AG09309 (cell line): ENCODE measurements around the gene RIN3.
A peak's percentile ranks its signal among the peaks of the same experiment; 100 is the strongest.

ENCODE experiments used
- DNase-seq: peaks from one replicate; pipeline ENCODE4 v3.0.0-alpha.2; 2010; ENCODE audit warnings: low read depth
- H3K4me3 ChIP-seq: 2 replicates; pipeline ENCODE4 v1.5.1; 2011; ENCODE audit warnings: mild to moderate bottlenecking, low read depth, low read length, moderate library complexity; ENCODE audit not compliant: control insufficient read depth
- TF ChIP-seq, protein P1 (sequence below): IDR thresholded peaks from 2 replicates; pipeline ENCODE4 v1.5.1; 2011; ENCODE audit warnings: mild to moderate bottlenecking, low read depth, low read length, inconsistent platforms; ENCODE audit not compliant: insufficient read depth, control insufficient read depth; ENCODE audit errors: missing control alignments

RIN3 gene

DNA sequence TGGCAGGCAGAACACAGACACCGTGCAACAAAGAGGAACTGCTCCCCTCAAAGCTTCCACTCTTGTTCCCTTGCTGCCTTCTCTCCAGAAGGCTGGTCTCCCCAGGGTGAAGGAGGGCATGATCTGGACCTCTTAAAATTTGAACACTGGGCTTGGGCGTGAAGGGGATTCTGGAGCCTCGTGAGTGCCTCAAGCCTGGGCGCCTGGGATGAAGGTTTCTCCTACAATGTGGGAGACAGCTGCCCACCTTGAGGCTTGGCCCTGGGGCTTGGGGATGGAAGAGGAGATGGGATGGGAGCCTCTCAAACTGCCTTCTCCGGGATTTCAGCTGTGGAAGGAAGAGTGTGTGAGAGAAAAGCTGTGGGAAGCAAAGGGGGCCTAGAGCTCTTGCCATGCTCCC is 7.8 kb upstream of the RIN3 start:
- DNase-seq, result no peak
- TF ChIP-seq, protein P1, sequence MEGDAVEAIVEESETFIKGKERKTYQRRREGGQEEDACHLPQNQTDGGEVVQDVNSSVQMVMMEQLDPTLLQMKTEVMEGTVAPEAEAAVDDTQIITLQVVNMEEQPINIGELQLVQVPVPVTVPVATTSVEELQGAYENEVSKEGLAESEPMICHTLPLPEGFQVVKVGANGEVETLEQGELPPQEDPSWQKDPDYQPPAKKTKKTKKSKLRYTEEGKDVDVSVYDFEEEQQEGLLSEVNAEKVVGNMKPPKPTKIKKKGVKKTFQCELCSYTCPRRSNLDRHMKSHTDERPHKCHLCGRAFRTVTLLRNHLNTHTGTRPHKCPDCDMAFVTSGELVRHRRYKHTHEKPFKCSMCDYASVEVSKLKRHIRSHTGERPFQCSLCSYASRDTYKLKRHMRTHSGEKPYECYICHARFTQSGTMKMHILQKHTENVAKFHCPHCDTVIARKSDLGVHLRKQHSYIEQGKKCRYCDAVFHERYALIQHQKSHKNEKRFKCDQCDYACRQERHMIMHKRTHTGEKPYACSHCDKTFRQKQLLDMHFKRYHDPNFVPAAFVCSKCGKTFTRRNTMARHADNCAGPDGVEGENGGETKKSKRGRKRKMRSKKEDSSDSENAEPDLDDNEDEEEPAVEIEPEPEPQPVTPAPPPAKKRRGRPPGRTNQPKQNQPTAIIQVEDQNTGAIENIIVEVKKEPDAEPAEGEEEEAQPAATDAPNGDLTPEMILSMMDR, result no peak

DNA sequence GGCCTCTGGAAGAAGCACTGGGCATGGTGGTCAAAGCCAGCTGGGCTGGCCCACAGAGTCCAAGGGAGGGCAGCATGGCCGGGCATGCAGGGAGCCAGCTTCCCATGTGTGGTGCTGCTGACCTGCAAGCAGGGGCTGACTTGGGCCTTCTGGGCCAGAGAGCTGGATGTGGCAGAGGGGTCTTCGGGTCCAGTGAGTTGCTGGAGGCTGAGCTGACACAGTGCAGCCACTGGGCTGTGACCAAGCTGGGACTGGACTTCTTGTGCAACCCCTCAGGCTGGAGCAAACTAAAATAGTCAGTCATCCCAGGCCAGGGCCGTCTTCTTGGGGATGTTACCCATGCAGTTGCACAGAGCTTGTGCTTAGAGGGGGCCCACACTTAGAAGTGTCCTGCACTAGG is 7.3 kb upstream of the RIN3 start:
- TF ChIP-seq, protein P1, result no peak
- H3K4me3 ChIP-seq, result no peak overlapping the region

More for the DNA sequence above, 7.8 kb upstream of the RIN3 start:
- no peak overlapping the region for H3K4me3 ChIP-seq

DNA sequence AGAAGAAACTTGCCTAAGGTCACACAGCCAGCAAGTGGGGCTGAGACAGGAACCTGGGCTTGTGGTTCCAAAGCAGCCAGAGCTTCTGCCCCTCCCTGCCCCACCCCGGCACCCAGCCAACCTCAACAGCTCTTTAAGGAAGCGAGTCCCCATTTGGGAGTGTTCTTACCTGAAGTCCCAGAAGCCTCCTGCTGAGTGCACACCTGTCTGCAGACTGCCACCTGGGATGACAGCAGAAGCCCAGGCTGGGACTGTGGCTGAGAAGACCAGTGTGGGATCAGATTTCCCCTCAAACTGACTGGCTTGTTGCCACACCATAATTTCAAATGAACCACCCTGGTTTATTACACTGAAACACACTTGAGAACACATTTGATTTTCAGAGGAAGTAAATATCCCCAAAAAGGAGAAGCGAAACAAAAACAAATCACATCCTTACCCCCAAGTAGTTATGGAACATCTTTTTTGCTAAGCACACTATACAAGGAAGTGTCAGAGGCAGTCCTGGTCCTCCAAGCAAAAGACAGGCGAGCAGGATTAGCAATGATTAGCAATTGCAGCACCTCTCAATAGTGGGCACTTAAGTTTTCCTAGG is 6.3 kb upstream of the RIN3 start:
- no peak for DNase-seq
- no peak overlapping the region for H3K4me3 ChIP-seq
- TF ChIP-seq, protein P1, result no peak

More for the DNA sequence above, 7.3 kb upstream of the RIN3 start:
- no peak for DNase-seq

DNA sequence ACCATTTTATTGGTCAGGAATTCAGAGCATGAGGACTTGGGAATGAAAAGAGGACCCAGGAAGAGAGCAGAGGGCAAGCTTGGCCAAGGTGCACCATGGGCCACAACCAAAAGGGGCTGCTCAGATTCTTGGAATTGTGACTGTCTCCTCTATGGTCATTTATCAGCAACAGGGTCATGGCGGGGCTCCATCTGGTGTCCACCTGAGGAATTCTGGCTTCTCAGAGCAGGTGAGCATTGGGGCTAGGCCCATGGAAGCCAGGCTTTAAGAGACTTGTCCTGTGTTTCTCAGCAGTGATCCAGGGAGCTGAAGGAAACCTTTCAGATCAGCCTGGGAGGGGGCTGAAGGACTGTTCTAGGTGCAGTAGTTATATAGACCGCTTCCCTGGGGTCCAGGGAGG is 2.6 kb upstream of the RIN3 start:
- H3K4me3 ChIP-seq, result no peak overlapping the region
- TF ChIP-seq, protein P1, result no peak
- no peak for DNase-seq

DNA sequence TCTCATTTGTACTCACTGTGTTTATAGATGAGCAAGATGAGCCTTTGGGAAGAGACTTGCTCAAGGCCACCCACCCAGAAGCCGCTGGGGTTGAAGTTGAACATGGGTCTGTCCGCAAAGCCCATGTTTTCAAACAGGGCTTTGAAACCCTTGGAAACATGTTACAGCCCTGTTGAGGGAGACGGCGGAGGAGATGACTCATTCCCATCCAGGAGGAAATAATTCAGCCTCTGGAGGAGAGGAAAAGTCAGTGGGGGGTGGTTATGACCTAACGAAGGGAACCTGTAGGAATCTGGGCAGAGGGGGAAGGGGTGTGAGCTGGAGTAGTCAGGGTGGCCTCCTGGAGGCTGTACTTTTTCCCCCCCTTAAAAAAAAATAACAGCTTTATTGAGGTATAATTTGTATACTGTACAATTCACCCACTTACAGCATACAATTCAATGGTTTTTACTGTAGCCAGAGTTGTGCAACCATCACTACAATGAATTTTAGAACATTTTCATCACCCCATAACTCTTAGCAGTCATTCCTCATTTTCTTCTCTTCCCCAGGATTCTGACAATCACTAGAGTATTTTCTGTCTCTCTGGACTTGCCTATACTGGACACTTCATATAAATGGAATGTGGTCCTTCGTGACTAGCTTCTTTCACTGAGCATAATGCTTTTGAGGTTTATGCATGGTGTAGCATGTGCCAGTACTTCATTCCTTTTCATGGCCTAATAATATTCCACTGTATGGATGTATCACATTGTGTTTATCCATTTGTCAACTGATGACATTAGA is 1.9 kb upstream of the RIN3 start:
- no peak overlapping the region for H3K4me3 ChIP-seq

DNA sequence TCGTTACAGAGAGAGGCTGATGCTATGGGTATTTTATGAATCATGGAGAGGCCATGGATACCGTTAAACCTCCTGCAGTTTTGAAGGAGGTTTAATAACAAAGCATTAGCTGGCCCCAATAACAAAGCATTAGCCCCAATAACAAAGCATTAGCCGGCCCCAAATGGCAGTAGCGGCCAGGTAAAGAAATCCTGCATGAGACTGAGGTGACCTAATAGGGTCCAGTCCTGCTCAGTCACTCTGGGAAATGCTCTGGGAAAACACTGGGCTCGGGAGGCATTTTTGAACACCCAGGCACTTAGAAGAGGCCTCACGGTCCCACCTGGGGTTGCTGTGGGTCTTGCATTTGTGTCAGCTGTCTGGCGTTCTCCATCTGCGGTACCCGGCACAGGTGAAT is 776 bp upstream of the RIN3 start:
- H3K4me3 ChIP-seq, result peak overlapping the region; percentile 80
- TF ChIP-seq, protein P1, result no peak

More for the DNA sequence above, 1.9 kb upstream of the RIN3 start:
- peak; percentile 91 for DNase-seq
- TF ChIP-seq, protein P1, result no peak

More for the DNA sequence above, 776 bp upstream of the RIN3 start:
- no peak for DNase-seq
